Measurements from ENCODE around the gene TOR2A.

TOR2A gene

GRCh38 chr9:127690735-127691134, 44.4 kb downstream of the TOR2A start:
- no peak for TF ChIP-seq CTCF (IDR thresholded peaks at IDR 0.05; ENCODE audit: low read length, missing control alignments)
- no peak for DNase-seq (ENCODE audit: low read depth)
- H3K4me3 ChIP-seq (replicated peaks; ENCODE audit: low read depth, low read length), result no peak overlapping the region

GRCh38 chr9:127689329-127690000, 45.6 kb downstream of the TOR2A start:
- DNase-seq (ENCODE audit: low read depth), result no peak
- H3K4me3 ChIP-seq (replicated peaks; ENCODE audit: low read depth, low read length), result no peak overlapping the region
- TF ChIP-seq CTCF (IDR thresholded peaks at IDR 0.05; ENCODE audit: low read length, missing control alignments), result no peak

- no peak for TF ChIP-seq CTCF (IDR thresholded peaks at IDR 0.05; ENCODE audit: low read length, missing control alignments)
- no peak for DNase-seq (ENCODE audit: low read depth)
- no peak overlapping the region for H3K4me3 ChIP-seq (replicated peaks; ENCODE audit: low read depth, low read length)
These were observed 48.4 kb downstream of the TOR2A start for GRCh38 chr9:127686461-127687393.

- no peak overlapping the region for H3K4me3 ChIP-seq (replicated peaks; ENCODE audit: low read depth, low read length)
- TF ChIP-seq CTCF (IDR thresholded peaks at IDR 0.05; ENCODE audit: low read length, missing control alignments), result no peak
- DNase-seq (ENCODE audit: low read depth), result peak; percentile 11
These were observed 50.5 kb downstream of the TOR2A start for GRCh38 chr9:127684576-127684975.

- no peak overlapping the region for H3K4me3 ChIP-seq (replicated peaks; ENCODE audit: low read depth, low read length)
- peak; percentile 17 for DNase-seq (ENCODE audit: low read depth)
- no peak for TF ChIP-seq CTCF (IDR thresholded peaks at IDR 0.05; ENCODE audit: low read length, missing control alignments)
These were observed 51.4 kb downstream of the TOR2A start for GRCh38 chr9:127683723-127684122.

- no peak for TF ChIP-seq CTCF (IDR thresholded peaks at IDR 0.05; ENCODE audit: low read length, missing control alignments)
These were observed 52.5 kb downstream of the TOR2A start for GRCh38 chr9:127682351-127683136.

More at GRCh38 chr9:127682351-127683136, 52.5 kb downstream of the TOR2A start:
- no peak for DNase-seq (ENCODE audit: low read depth)
- no peak overlapping the region for H3K4me3 ChIP-seq (replicated peaks; ENCODE audit: low read depth, low read length)
